Measurements from ENCODE around the gene MAZ.

- TF ChIP-seq, protein P1, sequence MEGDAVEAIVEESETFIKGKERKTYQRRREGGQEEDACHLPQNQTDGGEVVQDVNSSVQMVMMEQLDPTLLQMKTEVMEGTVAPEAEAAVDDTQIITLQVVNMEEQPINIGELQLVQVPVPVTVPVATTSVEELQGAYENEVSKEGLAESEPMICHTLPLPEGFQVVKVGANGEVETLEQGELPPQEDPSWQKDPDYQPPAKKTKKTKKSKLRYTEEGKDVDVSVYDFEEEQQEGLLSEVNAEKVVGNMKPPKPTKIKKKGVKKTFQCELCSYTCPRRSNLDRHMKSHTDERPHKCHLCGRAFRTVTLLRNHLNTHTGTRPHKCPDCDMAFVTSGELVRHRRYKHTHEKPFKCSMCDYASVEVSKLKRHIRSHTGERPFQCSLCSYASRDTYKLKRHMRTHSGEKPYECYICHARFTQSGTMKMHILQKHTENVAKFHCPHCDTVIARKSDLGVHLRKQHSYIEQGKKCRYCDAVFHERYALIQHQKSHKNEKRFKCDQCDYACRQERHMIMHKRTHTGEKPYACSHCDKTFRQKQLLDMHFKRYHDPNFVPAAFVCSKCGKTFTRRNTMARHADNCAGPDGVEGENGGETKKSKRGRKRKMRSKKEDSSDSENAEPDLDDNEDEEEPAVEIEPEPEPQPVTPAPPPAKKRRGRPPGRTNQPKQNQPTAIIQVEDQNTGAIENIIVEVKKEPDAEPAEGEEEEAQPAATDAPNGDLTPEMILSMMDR (IDR thresholded peaks at IDR 0.05; ENCODE audit: insufficient read depth, low read depth, low read length): no peak
- no peak for TF ChIP-seq EZH2 (IDR thresholded peaks at IDR 0.05; ENCODE audit: insufficient read depth, low read length)
Measured at GRCh38 chr16:29766571-29766970, 39.8 kb upstream of the MAZ start.

Data from astrocyte (in vitro differentiated cells and primary cell).